GM21381 (cell line): ENCODE data around the gene TRIM26.

Experiments used
- ATAC-seq: cut with Tn5 transposase; IDR thresholded peaks from one replicate; pipeline ENCODE4 v1.9.1; 2021; ENCODE audit warnings: mild to moderate bottlenecking, moderate library complexity; ENCODE audit not compliant: unreplicated experiment

The TRIM26 gene

GRCh38 chr6:30211306-30211705 is 1.9 kb downstream of the TRIM26 start:
- no peak for ATAC-seq

- no peak for ATAC-seq
These were observed 5.4 kb downstream of the TRIM26 start for GRCh38 chr6:30207619-30208295.

GRCh38 chr6:30206799-30207618 is 6.2 kb downstream of the TRIM26 start:
- no peak for ATAC-seq

GRCh38 chr6:30206152-30206551 is 7.1 kb downstream of the TRIM26 start:
- no peak for ATAC-seq

- no peak for ATAC-seq
These were observed 9.1 kb downstream of the TRIM26 start for GRCh38 chr6:30204116-30204515.

- no peak for ATAC-seq
These were observed 10.8 kb downstream of the TRIM26 start for GRCh38 chr6:30202366-30202765.

GRCh38 chr6:30200551-30201281 is 12.5 kb downstream of the TRIM26 start:
- no peak for ATAC-seq

- ATAC-seq = no peak
These were observed 14.8 kb downstream of the TRIM26 start for GRCh38 chr6:30198166-30199084.

- no peak for ATAC-seq
These were observed 16.8 kb downstream of the TRIM26 start for GRCh38 chr6:30196376-30196775.

- no peak for ATAC-seq
These were observed 17.3 kb downstream of the TRIM26 start for GRCh38 chr6:30195951-30196350.

GRCh38 chr6:30194797-30195690 is 18.2 kb downstream of the TRIM26 start:
- no peak for ATAC-seq

- ATAC-seq = no peak
These were observed 21.1 kb downstream of the TRIM26 start for GRCh38 chr6:30192076-30192475.

- no peak for ATAC-seq
These were observed 24.7 kb downstream of the TRIM26 start for GRCh38 chr6:30188541-30188940.

- ATAC-seq = no peak
These were observed 27.2 kb downstream of the TRIM26 start for GRCh38 chr6:30185846-30186484.

- ATAC-seq = no peak
These were observed 28.7 kb downstream of the TRIM26 start for GRCh38 chr6:30184417-30185031.

GRCh38 chr6:30180145-30180544 is 33.1 kb downstream of the TRIM26 start:
- no peak for ATAC-seq

- ATAC-seq = no peak
These were observed 34.4 kb downstream of the TRIM26 start for GRCh38 chr6:30178837-30179236.

- ATAC-seq = no peak
These were observed 37.4 kb downstream of the TRIM26 start for GRCh38 chr6:30175765-30176164.

GRCh38 chr6:30172681-30173080 is 40.5 kb downstream of the TRIM26 start:
- ATAC-seq = no peak
